GM12878 (cell line): ENCODE measurements around the gene CGAS. TPM values are rescaled to one million over a fixed set of nuclear protein-coding genes. Genes with fewer than 3 reads are reported as not detected.

ENCODE experiments used
- BCL11A ChIP-seq: IDR thresholded peaks from 2 replicates; pipeline ENCODE4 v1.6.1; 2011; ENCODE audit warnings: low read depth, low read length
- BHLHE40 ChIP-seq, 2 experiments: fragments of 450-650 bp in 1 of 2; IDR thresholded peaks; 2 replicates each; pipeline ENCODE4 v1.6.1; 2011 to 2017; ENCODE audit warnings: low read depth in 2 of 2, borderline replicate concordance in 1 of 2, improper control_type of control experiment in 1 of 2, low read length in 1 of 2, mild to moderate bottlenecking in 1 of 2
- E2F8 ChIP-seq: fragments of 450-650 bp; IDR thresholded peaks from 2 replicates; pipeline ENCODE4 v1.6.1; 2018; ENCODE audit warnings: mild to moderate bottlenecking, low read depth, moderate library complexity; ENCODE audit not compliant: partially characterized antibody
- ETV6 ChIP-seq, 2 experiments: fragments of 450-650 bp in 1 of 2; IDR thresholded peaks in 1 of 2; conservative IDR thresholded peaks in 1 of 2; 2 replicates each; pipeline ENCODE4 v1.6.1; 2014; ENCODE audit warnings: antibody characterized with exemption in 1 of 2, borderline replicate concordance in 1 of 2, low read depth in 1 of 2, mild to moderate bottlenecking in 1 of 2, moderate library complexity in 1 of 2
- FOXK2 ChIP-seq: fragments of 450-650 bp; IDR thresholded peaks from 2 replicates; pipeline ENCODE4 v1.6.1; 2017; ENCODE audit warnings: mild to moderate bottlenecking, moderate library complexity
- HDAC2 ChIP-seq: fragments of 200-600 bp; sonication (generic); IDR thresholded peaks from 2 replicates; pipeline ENCODE4 v1.6.1; 2017
- HSF1 ChIP-seq: fragments of 150-350 bp; IDR thresholded peaks from 2 replicates; pipeline ENCODE4 v1.6.1; 2014; ENCODE audit warnings: mild to moderate bottlenecking, low read depth, low read length
- MEF2A ChIP-seq: IDR thresholded peaks from 2 replicates; pipeline ENCODE4 v1.6.1; 2011; ENCODE audit warnings: low read depth, mild to moderate bottlenecking, low read length, moderate library complexity; ENCODE audit not compliant: insufficient read depth
- MEF2B ChIP-seq: fragments of 450-650 bp; IDR thresholded peaks from 2 replicates; pipeline ENCODE4 v1.6.1; 2018; ENCODE audit warnings: mild to moderate bottlenecking, moderate library complexity; ENCODE audit not compliant: partially characterized antibody, poor library complexity, severe bottlenecking
- MTA2 ChIP-seq: fragments of 450-650 bp; IDR thresholded peaks from 2 replicates; pipeline ENCODE4 v1.6.1; 2016; ENCODE audit warnings: low read depth, mild to moderate bottlenecking, moderate library complexity
- MXI1 ChIP-seq: fragments of 150-350 bp; IDR thresholded peaks from 2 replicates; pipeline ENCODE4 v1.6.1; 2011; ENCODE audit warnings: low read depth, mild to moderate bottlenecking, inconsistent platforms, low read length, improper control_type of control experiment
- MYB ChIP-seq: fragments of 150-350 bp; IDR thresholded peaks from 2 replicates; pipeline ENCODE4 v1.6.1; 2014; ENCODE audit warnings: mild to moderate bottlenecking, low read depth, low read length, borderline replicate concordance
- MYC ChIP-seq: IDR thresholded peaks from 2 replicates; pipeline ENCODE4 v1.6.1; 2011; ENCODE audit warnings: mild to moderate bottlenecking, low read length, moderate library complexity, inconsistent platforms; ENCODE audit not compliant: insufficient read depth, insufficient replicate concordance, insufficient read length, severe bottlenecking
- PKNOX1 ChIP-seq: fragments of 450-650 bp; IDR thresholded peaks from 2 replicates; pipeline ENCODE4 v1.6.1; 2016; ENCODE audit warnings: mild to moderate bottlenecking
- POU2F2 ChIP-seq: IDR thresholded peaks from 3 replicates; pipeline ENCODE4 v1.6.1; 2011; ENCODE audit warnings: low read depth, mild to moderate bottlenecking, low read length, borderline replicate concordance
- RCOR1 ChIP-seq: conservative IDR thresholded peaks from 2 replicates; pipeline ENCODE4 v1.6.1; 2012; ENCODE audit warnings: low read depth, low read length, improper control_type of control experiment
- RFX5 ChIP-seq: IDR thresholded peaks from 2 replicates; pipeline ENCODE4 v1.6.1; 2011; ENCODE audit warnings: low read depth, low read length, improper control_type of control experiment
- SIN3A ChIP-seq: IDR thresholded peaks from 2 replicates; pipeline ENCODE4 v1.6.1; 2012; ENCODE audit warnings: low read depth, low read length, improper control_type of control experiment
- SPI1 ChIP-seq: IDR thresholded peaks from 2 replicates; pipeline ENCODE4 v1.6.1; 2011; ENCODE audit warnings: low read depth, mild to moderate bottlenecking, low read length, moderate library complexity, borderline replicate concordance; ENCODE audit not compliant: insufficient read depth
- YBX1 ChIP-seq: fragments of 450-650 bp; IDR thresholded peaks from 2 replicates; pipeline ENCODE4 v1.6.1; 2016; ENCODE audit warnings: antibody characterized with exemption
- ZBED1 ChIP-seq: IDR thresholded peaks from 2 replicates; pipeline ENCODE4 v1.6.1; 2016; ENCODE audit warnings: borderline replicate concordance
- ZBTB33 ChIP-seq: fragments of 450-650 bp; IDR thresholded peaks from 2 replicates; pipeline ENCODE4 v1.6.1; 2017; ENCODE audit warnings: mild to moderate bottlenecking
- ZNF207 ChIP-seq: fragments of 450-650 bp; IDR thresholded peaks from 2 replicates; pipeline ENCODE4 v1.6.1; 2014; ENCODE audit warnings: antibody characterized with exemption, mild to moderate bottlenecking, borderline replicate concordance
- ZSCAN29 ChIP-seq: fragments of 450-650 bp; IDR thresholded peaks from 2 replicates; pipeline ENCODE4 v1.6.1; 2017; ENCODE audit warnings: mild to moderate bottlenecking, moderate library complexity
- polyA plus RNA-seq, 11 experiments: library from polyadenylated mRNA; depleted of rRNA in 4 of 11; unstranded in 6 of 11; stranded (reverse) in 5 of 11; fragments of >200 nt; fragmentation: Nextera tagmentation in 4 of 11; fragmentation: Illumina TruSeq in 1 of 11; extraction: Ambion mirVana in 4 of 11; extraction: Trizol in 1 of 11; gene quantifications; 1 replicate in 1 of 11; 2 replicates in 10 of 11; pipeline versions ENCODE4 v1.2.1 to v1.2.3, GENCODE V29; 2011 to 2016; ENCODE audit warnings: inconsistent platforms in 2 of 11, missing spikeins in 2 of 11, low read depth in 1 of 11
- total RNA-seq, 4 experiments: library from RNA; depleted of rRNA in 3 of 4; stranded (reverse); fragments of >200 nt in 3 of 4; fragmentation: Illumina TruSeq in 1 of 4; extraction: Trizol in 1 of 4; gene quantifications; 2 replicates each; pipeline versions ENCODE4 v1.2.1 to v1.2.3, GENCODE V29; 2013 to 2021

CGAS gene
- total and polyA plus RNA-seq, 10 of the 15 experiments (the other 5 are each of a cell fraction or from before 2014, with no cell fraction given), result 4.7 to 30.2 (median 22.1) TPM

GRCh38 chr6:73471686-73472290 is 19.7 kb upstream of the CGAS start (continued):
- TF ChIP-seq PKNOX1, result no peak
- no peak for TF ChIP-seq MYB
- 0 out of 2 replicates have a peak, but pooled peaks have one; percentile 21 for TF ChIP-seq ZBED1
- no peak for TF ChIP-seq RFX5
- no peak for TF ChIP-seq ZNF207
- peak; percentile 85 for TF ChIP-seq MTA2
- TF ChIP-seq MEF2A, result 0 out of 2 replicates have a peak, but pooled peaks have one; percentile 38
- TF ChIP-seq MYC, result no peak
- TF ChIP-seq ETV6 (conservative IDR thresholded peaks at IDR 0.05 in 1 of 2, IDR thresholded peaks at IDR 0.05 in 1 of 2; ENCODE audit: borderline replicate concordance in 1 of 2, low read depth in 1 of 2), result no peak
- TF ChIP-seq BCL11A, result 0 out of 2 replicates have a peak, but pooled peaks have one; percentile 48
- TF ChIP-seq FOXK2, result no peak
- TF ChIP-seq ZSCAN29, result no peak
- TF ChIP-seq BHLHE40 (IDR thresholded peaks at IDR 0.05; ENCODE audit: borderline replicate concordance in 1 of 2, low read depth in 2 of 2, low read length in 1 of 2), result no peak
- no peak for TF ChIP-seq ZBTB33
- peak; percentile 92; the same call in 1 of the 2 replicates for TF ChIP-seq SPI1
- TF ChIP-seq E2F8, result no peak
- no peak for TF ChIP-seq RCOR1
- TF ChIP-seq YBX1, result no peak
- no peak for TF ChIP-seq SIN3A
- TF ChIP-seq POU2F2, result no peak
- TF ChIP-seq MXI1, result no peak
- TF ChIP-seq HDAC2, result no peak
- no peak for TF ChIP-seq MEF2B
- no peak for TF ChIP-seq HSF1
